Transverse colon (tissue), 4 donors: ENCODE data around the gene SLC2A11. TPM values are rescaled to one million over a fixed set of nuclear protein-coding genes. Genes with fewer than 3 reads are reported as not detected.

ENCODE experiments used
- DNase-seq: peaks from one replicate; pipeline ENCODE4 v3.0.0-alpha.2; 2019
- H3K27ac ChIP-seq, 4 donors: fragments of 200-600 bp; sonication (generic); 2 replicates each; pipeline ENCODE4 v1.5.1; 2016 to 2018; ENCODE audit warnings: inconsistent platforms in 4 of 4
- H3K27me3 ChIP-seq: fragments of 200-600 bp; sonication (generic); 2 replicates; pipeline ENCODE4 v1.5.1; 2017; ENCODE audit warnings: inconsistent platforms
- H3K36me3 ChIP-seq, 4 donors: fragments of 200-600 bp; sonication (generic); 2 replicates each; pipeline ENCODE4 v1.5.1; 2017 to 2019; ENCODE audit warnings: inconsistent platforms in 4 of 4
- H3K4me1 ChIP-seq, 4 donors: fragments of 200-600 bp; sonication (generic); 2 replicates each; pipeline ENCODE4 v1.5.1; 2017 to 2020; ENCODE audit warnings: inconsistent platforms in 4 of 4
- H3K4me3 ChIP-seq, 4 donors: fragments of 200-600 bp; sonication (generic); 1 replicate in 1 of 4; 2 replicates in 3 of 4; pipeline versions ENCODE4 v1.5.1 to v1.6.1; 2017 to 2019; ENCODE audit warnings: inconsistent platforms in 4 of 4
- H3K9me3 ChIP-seq, 2 donors: fragments of 200-600 bp; sonication (generic); 2 replicates each; pipeline ENCODE4 v1.5.1; 2017 to 2019; ENCODE audit warnings: inconsistent platforms in 2 of 2
- CTCF ChIP-seq, 5 experiments: fragments of 200-600 bp in 3 of 5; fragments of 450-650 bp in 2 of 5; sonication (generic) in 3 of 5; IDR thresholded peaks; 1 replicate in 2 of 5; 2 replicates in 3 of 5; pipeline ENCODE4 v1.5.1; 2016 to 2017; ENCODE audit warnings: antibody characterized with exemption in 5 of 5, inconsistent platforms in 3 of 5, mild to moderate bottlenecking in 2 of 5, moderate library complexity in 1 of 5
- EP300 ChIP-seq: sonication (generic); formaldehyde crosslinking; IDR thresholded peaks from one replicate; pipeline ENCODE4 v1.6.1; 2017; ENCODE audit warnings: antibody characterized with exemption, low read depth
- POLR2A ChIP-seq: fragments of 450-650 bp; IDR thresholded peaks from one replicate; pipeline ENCODE4 v1.6.1; 2016; ENCODE audit warnings: antibody characterized with exemption, mild to moderate bottlenecking, moderate library complexity
- POLR2AphosphoS5 ChIP-seq, 3 donors: sonication (generic); formaldehyde crosslinking; IDR thresholded peaks; one replicate each; pipeline ENCODE4 v1.6.1; 2016; ENCODE audit warnings: antibody characterized with exemption in 3 of 3
- WGBS, 2 donors: methylation state at CpG; one replicate each; pipeline ENCODE4 v1.1.5; 2018; ENCODE audit warnings: low coverage in 1 of 2; 5-methylcytosine and 5-hydroxymethylcytosine counted together
- in situ Hi-C, 4 donors: fragments of 200-750 bp; cut with MboI; loops; one replicate each; pipeline versions ENCODE4 v1.15.0 to v1.15.1; 2017; ENCODE audit warnings: low sequenced_read_pairs in 3 of 4, low pct_ligation_motif_present in 1 of 4, low pct_unique_long_range_greater_than_20kb in 1 of 4
- intact Hi-C: fragments of 100-400 bp; cut with DNase I; formaldehyde crosslinking; loops from one replicate; pipeline ENCODE4 v1.15.1; 2023; ENCODE audit warnings: low total_unique reads
- total RNA-seq, 4 donors: library from RNA; depleted of rRNA; stranded (reverse); fragments of >200 nt; gene quantifications; one replicate each; pipeline ENCODE4 v1.1.0, GENCODE V29; 2016

The SLC2A11 gene
- total RNA-seq = 10 to 100 TPM in 3 of 4 donors, 1 to 10 TPM in 1; 6.0 to 27.4 (median 13.2) TPM

DNA sequence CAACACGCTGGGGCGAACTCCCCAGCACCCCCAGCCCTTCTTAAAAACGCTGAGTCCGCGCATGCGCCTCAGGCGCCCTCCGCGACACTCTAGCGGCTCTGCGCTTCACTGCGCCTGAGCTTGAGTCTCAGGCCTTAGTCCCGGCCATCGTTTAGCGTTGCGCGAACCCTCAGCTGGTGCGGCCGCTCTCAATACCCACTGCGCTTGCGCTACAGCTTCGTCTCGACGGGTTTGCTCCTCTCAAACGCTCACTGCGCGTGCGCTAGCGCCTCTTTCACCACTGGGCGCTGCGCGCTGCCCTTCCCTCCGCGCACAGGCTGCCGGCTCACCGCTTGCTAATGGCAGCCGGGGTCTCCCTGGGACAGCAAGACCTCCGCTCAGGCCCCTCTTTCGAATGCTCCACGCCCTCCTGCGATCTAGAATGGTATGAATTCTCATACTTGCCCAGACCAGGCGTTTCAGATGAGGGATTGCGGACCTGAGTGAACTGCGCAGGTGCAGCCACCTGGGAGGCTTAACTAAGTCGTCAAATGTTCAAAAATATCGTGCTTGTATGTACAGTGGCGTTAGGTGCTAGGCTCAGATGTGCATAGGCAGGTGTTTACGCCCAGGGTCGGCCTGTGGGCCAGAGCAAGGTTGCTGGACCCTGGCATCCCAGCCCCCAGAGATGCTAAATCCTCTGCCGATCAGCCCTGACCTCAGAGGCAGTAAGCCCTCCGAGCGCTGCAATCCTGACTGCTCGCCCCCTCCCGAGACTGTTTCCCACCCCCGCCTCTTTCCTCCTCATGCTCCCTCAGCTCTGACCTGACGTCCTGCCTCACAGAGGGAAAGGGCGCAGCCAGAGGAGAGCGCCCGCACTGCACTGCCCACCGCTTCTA lies at the start of gene SLC2A11:
TSS of gene SLC2A11 (plus strand) at position 270 of the 878 bp plus-strand sequence. CDS start at position 395, 125 bp downstream.
- peak; percentile 97 for DNase-seq
- 0 to 1% methylated on average over 3 to 53 of the region's 60 CpGs for WGBS, 2 donors
- Histone ChIP-seq H3K36me3 (no peaks in the 10 kb centered on the region), H3K27me3 (no peaks in the 10 kb centered on the region), H3K4me1 (peaks cover 0 to 23% (median 16%) of the 10 kb centered on the region in 4 donors), H3K27ac (peak within 1 kb of the TSS; percentile 92 to 98 (median 97)), H3K9me3 (no peaks in the 10 kb centered on the region), H3K4me3 (peak within 1 kb of the TSS; percentile 55 to 92 (median 64))
- TF ChIP-seq POLR2A (peak; percentile 83), POLR2AphosphoS5 (IDR thresholded peaks at IDR 0.05) (peak; percentile 84 to 92 (median 90)), CTCF (IDR thresholded peaks at IDR 0.05) (peak; percentile 2 to 72 (median 18)), EP300 (no peak)
- in situ Hi-C loops (no loop called here), intact Hi-C loops (no loop called here)

DNA sequence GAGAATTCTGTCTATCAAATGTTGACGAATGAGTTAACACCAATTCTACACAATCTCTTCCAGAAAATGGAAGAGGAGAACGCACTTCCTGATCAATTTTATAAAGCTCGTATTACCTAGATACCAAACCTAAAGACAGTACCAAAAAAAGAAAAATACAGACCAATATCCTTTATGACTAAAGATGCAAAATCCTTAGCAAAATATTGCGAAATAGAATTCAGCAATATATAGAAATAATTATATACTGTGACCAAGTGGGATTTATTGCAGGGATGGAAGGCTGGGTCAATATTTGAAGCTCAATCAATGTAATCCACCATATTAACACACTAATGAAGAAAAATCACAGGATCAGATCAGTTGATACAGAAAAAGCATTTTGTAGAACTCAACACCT lies 45.3 kb upstream of the SLC2A11 start:
- intact Hi-C loops = no loop called here
- TF ChIP-seq POLR2AphosphoS5 (IDR thresholded peaks at IDR 0.05) (no peak), POLR2A (no peak), EP300 (no peak), CTCF (IDR thresholded peaks at IDR 0.05) (no peak)
- Histone ChIP-seq H3K27ac (no peak overlapping the region), H3K9me3 (no peaks in the 10 kb centered on the region), H3K27me3 (no peaks in the 10 kb centered on the region), H3K4me1 (no peaks in the 10 kb centered on the region), H3K4me3 (no peak overlapping the region), H3K36me3 (peaks cover 0 to 24% (median 7%) of the 10 kb centered on the region in 4 donors)
- 98 to 100% methylated on average over 3 to 4 of the region's 4 CpGs for WGBS, 2 donors
- in situ Hi-C loops = no loop called here
- DNase-seq = no peak

GRCh38 chr22:23815541-23816155 lies 42.0 kb upstream of the SLC2A11 start:
- no peaks in the 10 kb centered on the region for H3K9me3 ChIP-seq
- no peak for DNase-seq
- no peak overlapping the region for H3K4me3 ChIP-seq
- peaks cover 0 to 31% (median 15%) of the 10 kb centered on the region in 4 donors for H3K36me3 ChIP-seq
- in situ Hi-C loops = no loop called here
- H3K4me1 ChIP-seq = peaks cover 0 to 1% (median 0%) of the 10 kb centered on the region in 4 donors
- no peak overlapping the region for H3K27ac ChIP-seq
- intact Hi-C loops = no loop called here
- WGBS, 2 donors = 85 to 94% methylated on average over 3 to 10 of the region's 10 CpGs
- no peak for TF ChIP-seq POLR2AphosphoS5 (IDR thresholded peaks at IDR 0.05)
- no peak for TF ChIP-seq CTCF (IDR thresholded peaks at IDR 0.05)
- TF ChIP-seq EP300 = no peak
- TF ChIP-seq POLR2A = no peak
- no peaks in the 10 kb centered on the region for H3K27me3 ChIP-seq
